GM23248 (cell line): ENCODE data around the gene KLF7.

ENCODE experiments used
- EZH2 ChIP-seq: fragments of 200-600 bp; sonication (generic); IDR thresholded peaks from 2 replicates; pipeline ENCODE4 v1.6.1; 2018; ENCODE audit warnings: antibody characterized with exemption, mild to moderate bottlenecking; ENCODE audit not compliant: insufficient read depth, poor library complexity, severe bottlenecking
- EZH2phosphoT487 ChIP-seq: fragments of 200-600 bp; sonication (generic); IDR thresholded peaks from 2 replicates; pipeline ENCODE4 v1.6.1; 2018; ENCODE audit warnings: antibody characterized with exemption, moderate library complexity, mild to moderate bottlenecking, low read depth; ENCODE audit not compliant: insufficient read depth

- TF ChIP-seq EZH2 (no peak), EZH2phosphoT487 (no peak)
Observed at GRCh38 chr2:207137596-207138337, 28.0 kb downstream of the KLF7 start.
